ENCODE data around the gene B4GALT4.
"Not testable (repeated sequence)": the region's sequence is repeated elsewhere in the genome, so short reads cannot be mapped to it uniquely, and the experiment has no call there.

Gene B4GALT4

DNA sequence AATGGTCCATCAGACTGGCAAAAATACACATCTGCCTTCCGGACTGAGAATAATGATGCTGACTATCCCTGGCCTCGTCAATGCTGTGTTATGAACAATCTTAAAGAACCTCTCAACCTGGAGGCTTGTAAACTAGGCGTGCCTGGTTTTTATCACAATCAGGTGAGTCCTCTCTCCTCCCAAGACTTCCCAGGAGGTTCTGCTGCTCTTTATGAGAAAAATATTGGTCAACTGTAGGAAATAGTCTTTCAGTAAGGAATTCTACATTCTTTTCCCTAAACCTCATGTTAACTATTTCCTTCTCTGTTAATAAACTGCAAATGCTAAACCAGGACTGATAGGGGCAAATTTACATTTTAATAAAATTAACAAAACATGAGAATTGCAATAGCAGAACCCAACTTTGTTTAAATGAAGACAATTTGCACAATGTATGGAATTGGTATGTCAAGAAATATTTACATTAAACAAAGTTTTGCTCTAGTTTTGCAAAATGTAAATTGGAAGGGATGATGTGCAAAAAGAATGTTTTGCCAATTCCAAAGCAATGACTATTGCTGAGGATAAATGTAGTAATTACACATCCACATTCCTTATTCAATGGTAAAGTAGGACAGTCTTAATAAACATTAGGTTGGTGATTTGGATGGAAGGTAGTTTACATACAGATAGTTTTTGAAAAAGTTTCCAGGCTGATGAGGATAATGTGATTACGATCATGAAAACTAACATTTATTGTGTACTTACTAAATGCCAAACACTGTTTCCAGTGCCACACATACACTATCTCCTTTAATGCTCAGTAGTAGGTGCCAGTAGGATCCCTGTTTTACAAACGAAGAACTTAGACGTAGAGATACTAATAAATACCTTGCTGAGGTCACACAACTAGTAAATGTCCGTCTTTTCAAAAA lies 46.2 kb downstream of the B4GALT4 start:
- no peak for DNase-seq

GRCh38 chr3:119191800-119192199 lies 48.9 kb downstream of the B4GALT4 start:
- DNase-seq = no peak

- DNase-seq = no peak
Measured at GRCh38 chr3:119187266-119187665, 53.4 kb downstream of the B4GALT4 start.

GRCh38 chr3:119184796-119185570 lies 55.7 kb downstream of the B4GALT4 start:
- no peak for DNase-seq

DNA sequence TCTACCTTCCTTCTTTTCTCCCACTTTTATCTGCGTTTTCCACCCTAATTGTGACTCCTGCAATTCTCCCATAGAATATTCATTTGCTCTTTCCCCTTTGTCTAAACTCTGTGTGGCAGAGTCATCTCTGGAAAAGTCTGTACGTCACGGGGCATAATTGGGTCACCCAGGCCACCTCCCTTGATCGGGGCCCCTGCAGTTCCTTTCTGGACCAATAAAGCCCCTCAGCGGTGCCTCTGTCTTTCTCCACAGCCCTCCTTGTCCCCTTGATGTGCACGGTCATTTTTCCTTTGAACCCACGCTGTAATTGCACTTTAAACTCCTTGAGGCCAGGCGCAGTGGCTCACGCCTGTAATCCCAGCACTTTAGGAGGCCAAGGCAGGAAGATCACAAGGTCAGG lies 56.6 kb downstream of the B4GALT4 start:
- DNase-seq = no peak

GRCh38 chr3:119181765-119182164 lies 58.9 kb downstream of the B4GALT4 start:
- no peak for DNase-seq

GRCh38 chr3:119177321-119177720 lies 63.4 kb downstream of the B4GALT4 start:
- DNase-seq = no peak

DNA sequence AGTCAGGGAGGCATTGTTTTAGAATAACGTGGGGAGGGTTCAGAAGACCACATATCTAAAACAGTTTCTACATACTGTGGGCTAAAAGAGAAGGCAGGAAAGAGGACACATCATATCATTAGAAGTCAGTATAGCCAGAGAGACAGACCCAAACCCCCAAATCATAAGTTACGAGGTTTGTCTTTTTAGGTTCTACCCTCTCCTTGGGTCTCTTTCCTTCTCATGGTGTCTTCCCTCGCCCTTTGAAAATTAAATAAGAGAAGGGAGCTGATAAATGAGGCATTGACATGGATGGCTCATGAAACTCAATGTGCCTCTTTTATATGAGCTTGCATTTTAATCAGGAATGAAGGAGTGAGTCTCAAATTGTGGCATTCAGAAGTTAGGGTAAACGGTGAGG lies 63.9 kb downstream of the B4GALT4 start:
- no peak for DNase-seq

- DNase-seq = no peak
Measured at GRCh38 chr3:119175872-119176756, 64.6 kb downstream of the B4GALT4 start.

DNA sequence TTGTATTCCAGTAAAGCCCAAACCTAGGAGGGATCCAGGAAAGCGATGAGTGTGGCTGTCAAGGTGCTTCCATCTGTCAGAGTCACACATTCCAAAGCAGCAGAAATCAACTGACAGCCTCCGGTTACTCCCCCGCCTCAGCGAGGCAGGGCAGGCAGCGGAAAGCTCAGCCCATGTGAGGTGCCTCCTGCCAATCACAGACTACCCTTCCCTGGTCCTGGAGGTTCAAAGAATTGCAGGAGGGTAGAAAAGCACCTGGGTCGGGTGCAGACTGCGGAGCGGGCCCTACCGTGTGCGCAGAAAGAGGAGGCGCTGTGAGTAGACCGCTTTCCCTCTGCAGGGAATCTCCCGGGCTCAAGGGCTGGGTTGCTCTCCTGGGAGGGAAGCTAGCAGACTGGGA lies 67.4 kb downstream of the B4GALT4 start, which contains the start of gene UPK1B:
TSS of gene UPK1B (plus strand) at position 274 of the 400 bp plus-strand sequence. CDS start 13,144 bp downstream, outside the sequence.
- DNase-seq = no peak

- DNase-seq = no peak
Measured at GRCh38 chr3:119170821-119171220, 69.9 kb downstream of the B4GALT4 start.

DNA sequence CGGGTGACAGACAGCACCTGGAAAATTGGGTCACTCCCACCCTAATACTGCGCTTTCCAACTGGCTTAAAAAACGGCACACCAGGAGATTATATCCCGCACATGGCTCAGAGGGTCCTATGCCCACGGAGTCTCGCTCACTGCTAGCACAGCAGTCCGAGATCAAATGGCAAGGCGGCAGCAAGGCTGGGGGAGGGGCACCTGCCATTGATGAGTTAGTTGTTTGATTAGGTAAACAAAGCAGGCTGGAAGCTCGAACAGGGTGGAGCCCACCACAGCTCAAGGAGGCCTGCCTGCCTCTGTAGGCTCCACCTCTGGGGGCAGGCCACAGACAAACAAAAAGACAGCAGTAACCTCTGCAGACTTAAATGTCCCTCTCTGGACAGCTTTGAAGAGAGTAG lies 75.9 kb downstream of the B4GALT4 start:
- not testable (repeated sequence) for DNase-seq

All from SW 1271 (cell line).